Activated CD4-positive, alpha-beta T cell treated with anti-CD3 and anti-CD28 coated beads, Interleukin-10, Interleukin-2, amounts not matched to agents 100 ng/mL and 50 ng/mL, durations not matched to agents 16 hours and 8 hours (primary cell): ENCODE data around the gene EXOC2.

Experiments
- DNase-seq: peaks from one replicate; pipeline ENCODE4 v3.0.0-alpha.2; 2020

The EXOC2 gene

GRCh38 chr6:492816-493414, 200.0 kb downstream of the EXOC2 start:
- no peak for DNase-seq

- DNase-seq = no peak
Observed at GRCh38 chr6:492178-492577, 200.8 kb downstream of the EXOC2 start.

- peak; percentile 84 for DNase-seq
Observed at GRCh38 chr6:491233-491632, 201.7 kb downstream of the EXOC2 start.

- DNase-seq = peak; percentile 80
Observed at GRCh38 chr6:490251-491037, 202.5 kb downstream of the EXOC2 start.

GRCh38 chr6:489762-490161, 203.2 kb downstream of the EXOC2 start:
- DNase-seq = no peak

- DNase-seq = peak; percentile 53
Observed at GRCh38 chr6:489001-489400, 203.9 kb downstream of the EXOC2 start.

GRCh38 chr6:487956-488355, 205.0 kb downstream of the EXOC2 start:
- no peak for DNase-seq

GRCh38 chr6:485655-486170, 207.2 kb downstream of the EXOC2 start:
- DNase-seq = no peak

- DNase-seq = no peak
Observed at GRCh38 chr6:484746-485145, 208.2 kb downstream of the EXOC2 start.

- DNase-seq = peak; percentile 90
Observed at GRCh38 chr6:484086-484745, 208.7 kb downstream of the EXOC2 start.

- DNase-seq = no peak
Observed at GRCh38 chr6:475314-475713, 217.6 kb downstream of the EXOC2 start.

GRCh38 chr6:474453-475185, 218.3 kb downstream of the EXOC2 start:
- DNase-seq = peak; percentile 91

GRCh38 chr6:473768-474452, 219.0 kb downstream of the EXOC2 start:
- DNase-seq = no peak

- DNase-seq = no peak
Observed at GRCh38 chr6:473356-473755, 219.6 kb downstream of the EXOC2 start.

GRCh38 chr6:470901-471448, 222.0 kb downstream of the EXOC2 start:
- no peak for DNase-seq

- no peak for DNase-seq
Observed at GRCh38 chr6:470051-470900, 222.7 kb downstream of the EXOC2 start.

- DNase-seq = peak; percentile 87
Observed at GRCh38 chr6:467671-468082, 225.3 kb downstream of the EXOC2 start.

GRCh38 chr6:467111-467510, 225.8 kb downstream of the EXOC2 start:
- no peak for DNase-seq

GRCh38 chr6:466564-466963, 226.4 kb downstream of the EXOC2 start:
- DNase-seq = no peak

GRCh38 chr6:465531-466348, 227.2 kb downstream of the EXOC2 start:
- DNase-seq = no peak
